DMS53 (cell line): Measurements from ENCODE around the gene CFAP299.

ENCODE experiments used
- DNase-seq: peaks from one replicate; lab custom pipeline; 2025; lab: John Stamatoyannopoulos, UW

Gene CFAP299

GRCh38 chr4:80447493-80447892 is 112.0 kb downstream of the CFAP299 start:
- DNase-seq, result no peak

GRCh38 chr4:80448056-80448455 is 112.5 kb downstream of the CFAP299 start:
- no peak for DNase-seq

GRCh38 chr4:80452055-80452454 is 116.5 kb downstream of the CFAP299 start:
- no peak for DNase-seq

- DNase-seq, result peak; percentile 28
Observed at GRCh38 chr4:80452768-80453167, 117.2 kb downstream of the CFAP299 start.

GRCh38 chr4:80454040-80454439 is 118.5 kb downstream of the CFAP299 start:
- no peak for DNase-seq

GRCh38 chr4:80454556-80454955 is 119.0 kb downstream of the CFAP299 start:
- no peak for DNase-seq

- DNase-seq, result peak; percentile 6
Observed at GRCh38 chr4:80459918-80460473, 124.5 kb downstream of the CFAP299 start.

GRCh38 chr4:80461412-80461811 is 125.9 kb downstream of the CFAP299 start:
- peak; percentile 20 for DNase-seq

GRCh38 chr4:80462621-80463091 is 127.1 kb downstream of the CFAP299 start:
- DNase-seq, result peak; percentile 2

GRCh38 chr4:80463509-80463908 is 128.0 kb downstream of the CFAP299 start:
- DNase-seq, result no peak

GRCh38 chr4:80465238-80465637 is 129.7 kb downstream of the CFAP299 start:
- no peak for DNase-seq

- DNase-seq, result no peak
Observed at GRCh38 chr4:80465736-80466135, 130.2 kb downstream of the CFAP299 start.

GRCh38 chr4:80466618-80467017 is 131.1 kb downstream of the CFAP299 start:
- DNase-seq, result no peak

GRCh38 chr4:80471756-80472155 is 136.2 kb downstream of the CFAP299 start:
- peak; percentile 89 for DNase-seq

GRCh38 chr4:80475236-80475635 is 139.7 kb downstream of the CFAP299 start:
- DNase-seq, result no peak

GRCh38 chr4:80475798-80476197 is 140.3 kb downstream of the CFAP299 start:
- DNase-seq, result no peak

GRCh38 chr4:80484712-80485111 is 149.2 kb downstream of the CFAP299 start:
- DNase-seq, result no peak

- DNase-seq, result no peak
Observed at GRCh38 chr4:80486603-80487002, 151.1 kb downstream of the CFAP299 start.

GRCh38 chr4:80489798-80490197 is 154.3 kb downstream of the CFAP299 start:
- no peak for DNase-seq

- DNase-seq, result peak; percentile 67
Observed at GRCh38 chr4:80492761-80493160, 157.2 kb downstream of the CFAP299 start.

GRCh38 chr4:80495865-80496264 is 160.3 kb downstream of the CFAP299 start:
- DNase-seq, result no peak

GRCh38 chr4:80498725-80499124 is 163.2 kb downstream of the CFAP299 start:
- peak; percentile 5 for DNase-seq

GRCh38 chr4:80500613-80501012 is 165.1 kb downstream of the CFAP299 start:
- DNase-seq, result no peak

- no peak for DNase-seq
Observed at GRCh38 chr4:80507077-80507476, 171.5 kb downstream of the CFAP299 start.
